H1 (cell line): ENCODE data around the gene EXOC3L1.
A peak's percentile ranks its signal among the peaks of the same experiment; 100 is the strongest.

Experiments used
- CHD7 ChIP-seq: fragments of 300-600 bp; sonication (generic); IDR thresholded peaks from 2 replicates; pipeline ENCODE4 v1.7.1; 2012; ENCODE audit warnings: low read length, moderate library complexity, mild to moderate bottlenecking, inconsistent platforms; ENCODE audit not compliant: insufficient replicate concordance
- CREB1 ChIP-seq: IDR thresholded peaks from 2 replicates; pipeline ENCODE4 v1.6.1; 2012; ENCODE audit warnings: inconsistent platforms
- CTBP2 ChIP-seq: IDR thresholded peaks from 2 replicates; pipeline ENCODE4 v1.7.0; 2011; ENCODE audit warnings: borderline replicate concordance, mild to moderate bottlenecking, moderate library complexity, mixed read lengths, low read length; ENCODE audit not compliant: insufficient read depth, insufficient read length
- CTCF ChIP-seq, 3 experiments: IDR thresholded peaks; 1 replicate in 2 of 3; 2 replicates in 1 of 3; pipeline versions ENCODE4 v1.5.1 to v1.6.1; 2011; ENCODE audit warnings: low read length in 3 of 3, mild to moderate bottlenecking in 3 of 3, inconsistent platforms in 2 of 3, low read depth in 1 of 3, moderate library complexity in 1 of 3; ENCODE audit not compliant: insufficient read depth in 1 of 3; ENCODE audit errors: control extremely low read depth in 1 of 3
- RAD21 ChIP-seq, 2 experiments: IDR thresholded peaks in 1 of 2; conservative IDR thresholded peaks in 1 of 2; 2 replicates each; pipeline ENCODE4 v1.6.1; 2011; ENCODE audit warnings: low read depth in 2 of 2, low read length in 2 of 2, improper control_type of control experiment in 1 of 2, inconsistent platforms in 1 of 2, mild to moderate bottlenecking in 1 of 2, moderate library complexity in 1 of 2
- RNF2 ChIP-seq: fragments of 200-900, 300-1000 bp; sonication (generic); IDR thresholded peaks from 2 replicates; pipeline ENCODE4 v1.7.1; 2016; ENCODE audit warnings: borderline replicate concordance, low read depth, mild to moderate bottlenecking, antibody characterized with exemption, low read length; ENCODE audit not compliant: poor library complexity, severe bottlenecking; ENCODE audit errors: missing control alignments
- TAF1 ChIP-seq: IDR thresholded peaks from 2 replicates; pipeline ENCODE4 v1.6.1; 2011; ENCODE audit warnings: mild to moderate bottlenecking, low read depth, low read length

- no peak; the same call in 1 of the 2 replicates for TF ChIP-seq TAF1
- TF ChIP-seq RAD21 (IDR thresholded peaks at IDR 0.05 in 1 of 2, conservative IDR thresholded peaks at IDR 0.05 in 1 of 2; ENCODE audit: low read depth in 2 of 2, low read length in 2 of 2): peak in 1 of 2 experiments; percentile 1; a peak in 2 of 4 replicates
- TF ChIP-seq CTCF (IDR thresholded peaks at IDR 0.05; ENCODE audit: control extremely low read depth in 1 of 3, insufficient read depth in 1 of 3, low read depth in 1 of 3, low read length in 3 of 3): peak in 2 of 3 experiments; percentile 31 to 77; a peak in 2 of 4 replicates
- TF ChIP-seq CTBP2: no peak
- TF ChIP-seq RNF2: no peak
- peak; percentile 86 for TF ChIP-seq CREB1
- no peak for TF ChIP-seq CHD7
These were observed 39.7 kb downstream of the EXOC3L1 start for GRCh38 chr16:67150047-67150832.
